GM19025 (cell line): Measurements from ENCODE around the gene FTCD.

Source experiments
- ATAC-seq: cut with Tn5 transposase; IDR thresholded peaks from one replicate; pipeline ENCODE4 v1.9.1; 2021; ENCODE audit warnings: mild to moderate bottlenecking, low read depth, moderate library complexity; ENCODE audit not compliant: unreplicated experiment

The FTCD gene

DNA sequence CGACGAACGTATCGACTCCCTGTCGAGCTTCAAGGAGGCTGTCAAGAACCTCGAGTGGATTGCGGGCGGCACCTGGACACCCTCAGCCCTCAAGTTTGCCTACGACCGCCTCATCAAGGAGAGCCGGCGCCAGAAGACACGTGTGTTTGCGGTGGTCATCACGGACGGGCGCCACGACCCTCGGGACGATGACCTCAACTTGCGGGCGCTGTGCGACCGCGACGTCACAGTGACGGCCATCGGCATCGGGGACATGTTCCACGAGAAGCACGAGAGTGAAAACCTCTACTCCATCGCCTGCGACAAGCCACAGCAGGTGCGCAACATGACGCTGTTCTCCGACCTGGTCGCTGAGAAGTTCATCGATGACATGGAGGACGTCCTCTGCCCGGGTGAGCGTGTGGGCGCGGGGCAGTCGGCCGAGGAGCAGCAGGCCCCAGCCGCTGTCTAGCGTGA, 29.5 kb downstream of the FTCD start:
- ATAC-seq, result no peak

DNA sequence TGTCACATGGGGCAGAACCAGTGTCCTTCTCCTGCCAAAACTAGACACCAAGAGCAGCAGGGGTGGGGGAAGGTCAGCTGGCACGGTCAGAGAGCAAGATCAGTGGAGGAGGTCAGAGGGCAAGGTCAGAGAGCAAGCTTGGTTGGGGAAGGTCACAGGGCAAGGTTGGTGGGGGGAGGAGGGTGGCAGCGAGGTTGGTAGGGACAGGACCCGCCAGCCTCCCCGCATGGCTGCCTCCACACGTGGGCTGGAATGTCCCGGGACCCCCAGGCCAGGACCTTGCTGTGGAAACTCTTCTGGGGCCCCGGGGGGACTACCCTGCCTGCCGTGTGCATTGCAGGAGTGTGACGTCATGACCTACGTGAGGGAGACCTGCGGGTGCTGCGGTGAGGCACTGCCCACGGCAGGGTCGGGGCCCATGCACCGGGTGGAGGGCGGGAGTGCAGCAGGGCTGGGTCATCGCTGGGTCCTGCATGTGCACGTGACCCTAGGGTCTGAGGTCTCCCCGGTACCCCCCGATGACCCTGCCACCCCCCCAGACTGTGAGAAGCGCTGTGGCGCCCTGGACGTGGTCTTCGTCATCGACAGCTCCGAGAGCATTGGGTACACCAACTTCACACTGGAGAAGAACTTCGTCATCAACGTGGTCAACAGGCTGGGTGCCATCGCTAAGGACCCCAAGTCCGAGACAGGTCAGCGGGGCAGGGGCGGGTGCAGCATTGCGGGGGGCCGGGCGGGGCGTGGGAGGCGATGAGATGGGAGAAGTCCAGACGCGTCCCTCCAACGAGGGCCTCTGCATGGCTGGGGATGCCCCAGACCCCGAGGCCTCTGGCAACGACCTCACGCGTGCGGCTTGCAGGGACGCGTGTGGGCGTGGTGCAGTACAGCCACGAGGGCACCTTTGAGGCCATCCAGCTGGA, 30.2 kb downstream of the FTCD start:
- ATAC-seq, result no peak

DNA sequence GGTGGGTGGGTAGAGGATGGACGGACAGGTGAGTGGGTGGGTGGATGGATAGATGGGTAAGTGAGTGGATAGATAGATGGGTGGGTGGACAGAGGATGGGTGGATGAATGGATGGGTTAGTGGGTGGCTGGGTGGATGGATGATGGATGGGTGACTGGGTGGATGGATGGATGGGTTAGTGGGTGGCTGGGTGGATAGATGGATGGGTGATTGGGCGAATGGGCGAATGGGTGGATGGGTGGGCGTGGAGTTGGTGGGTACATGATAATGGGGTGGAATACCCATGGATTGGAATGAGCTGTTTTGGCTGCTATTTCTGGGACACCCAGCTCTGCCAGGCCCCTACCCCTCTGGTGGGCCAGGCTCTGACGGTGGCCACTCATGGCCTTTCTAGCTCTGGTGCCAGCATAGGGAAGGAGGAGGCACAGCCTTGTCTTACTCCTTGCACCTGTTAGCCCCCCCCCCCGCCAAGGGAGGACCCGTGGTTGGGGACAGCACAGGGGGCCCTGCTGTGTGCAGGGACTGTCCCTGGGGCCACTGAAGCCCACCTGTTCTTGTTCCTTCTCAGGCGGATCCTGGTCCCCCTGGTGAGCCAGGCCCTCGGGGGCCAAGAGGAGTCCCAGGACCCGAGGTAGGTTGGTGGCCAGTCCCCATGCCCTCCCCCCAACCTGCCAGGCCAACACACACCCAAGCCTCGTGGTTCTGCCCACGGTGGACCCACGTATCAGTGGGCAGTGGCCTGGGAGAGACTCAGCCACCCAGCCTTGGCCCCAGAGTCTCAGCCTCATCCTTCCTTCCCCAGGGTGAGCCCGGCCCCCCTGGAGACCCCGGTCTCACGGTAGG, 31.1 kb downstream of the FTCD start:
- no peak for ATAC-seq

- no peak for ATAC-seq
These were observed 32.4 kb downstream of the FTCD start for GRCh38 chr21:46122758-46123683.

DNA sequence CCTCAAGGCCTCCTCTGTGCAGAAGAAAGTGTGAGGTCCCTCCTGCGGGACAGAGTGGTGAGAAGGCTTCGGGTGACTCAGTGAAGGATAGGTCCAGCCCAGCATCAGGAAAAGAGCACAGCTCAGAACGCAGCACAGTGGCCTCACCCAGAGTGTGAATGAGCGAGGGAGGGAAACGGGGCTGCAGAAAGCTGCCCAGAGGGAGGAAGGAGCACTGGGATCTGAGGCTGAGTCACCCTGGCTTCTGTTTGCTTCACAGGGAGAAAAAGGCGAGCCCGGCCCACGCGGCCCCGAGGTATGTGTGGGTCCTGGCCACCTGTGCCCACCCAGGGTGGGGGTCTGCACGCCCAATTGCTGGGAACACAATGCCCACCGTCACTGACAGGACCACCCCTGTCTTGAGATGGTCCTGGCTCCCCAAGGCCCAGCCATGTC, 33.1 kb downstream of the FTCD start:
- ATAC-seq, result no peak

GRCh38 chr21:46121286-46122221, 33.8 kb downstream of the FTCD start:
- ATAC-seq, result no peak

DNA sequence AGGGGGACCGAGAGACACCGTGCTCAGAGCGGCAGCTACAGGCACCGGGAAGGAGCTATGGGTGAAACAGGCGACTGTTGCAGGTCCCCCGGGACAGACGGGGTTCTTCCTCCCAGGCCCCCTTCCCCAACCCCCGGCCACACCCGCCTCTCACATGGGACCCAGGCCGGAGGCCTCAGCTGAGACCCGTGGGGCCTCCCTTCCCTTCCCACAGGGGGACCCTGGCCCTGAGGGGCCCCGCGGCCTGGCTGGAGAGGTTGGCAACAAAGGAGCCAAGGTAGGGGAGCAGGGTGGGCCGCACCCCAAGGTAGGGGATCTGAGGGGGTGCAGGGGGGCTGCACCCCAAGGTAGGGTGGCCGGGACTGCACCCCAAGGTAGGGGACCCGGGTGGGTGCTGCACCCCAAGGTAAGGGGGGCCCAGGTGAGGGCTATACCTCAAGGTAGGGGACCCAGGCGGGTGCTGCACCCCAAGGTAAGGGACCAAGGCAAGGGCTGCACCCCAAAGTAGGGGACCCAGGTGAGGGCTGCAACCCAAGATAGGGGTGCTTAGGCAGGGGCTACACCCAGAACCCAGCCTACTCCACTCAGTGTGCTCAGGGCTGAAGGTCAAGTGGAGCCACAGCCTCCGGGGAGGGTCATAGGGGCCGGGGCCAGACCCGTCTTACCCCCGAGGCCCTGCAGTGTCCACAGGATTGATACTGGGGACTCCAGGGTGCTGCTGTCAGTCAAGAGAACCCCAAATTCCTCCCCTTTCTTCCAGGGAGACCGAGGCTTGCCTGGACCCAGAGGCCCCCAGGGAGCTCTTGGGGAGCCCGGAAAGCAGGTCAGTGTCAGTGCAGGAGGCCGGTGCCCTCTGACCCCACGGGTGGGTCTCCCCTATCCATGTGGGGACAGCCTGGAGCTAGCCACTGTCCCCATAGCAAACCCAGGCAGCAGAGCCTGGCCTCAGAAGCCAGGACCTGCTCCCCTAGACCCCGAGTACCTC, 34.8 kb downstream of the FTCD start:
- no peak for ATAC-seq

GRCh38 chr21:46119637-46120271, 35.6 kb downstream of the FTCD start:
- ATAC-seq, result no peak

- no peak for ATAC-seq
These were observed 36.2 kb downstream of the FTCD start for GRCh38 chr21:46119144-46119636.

DNA sequence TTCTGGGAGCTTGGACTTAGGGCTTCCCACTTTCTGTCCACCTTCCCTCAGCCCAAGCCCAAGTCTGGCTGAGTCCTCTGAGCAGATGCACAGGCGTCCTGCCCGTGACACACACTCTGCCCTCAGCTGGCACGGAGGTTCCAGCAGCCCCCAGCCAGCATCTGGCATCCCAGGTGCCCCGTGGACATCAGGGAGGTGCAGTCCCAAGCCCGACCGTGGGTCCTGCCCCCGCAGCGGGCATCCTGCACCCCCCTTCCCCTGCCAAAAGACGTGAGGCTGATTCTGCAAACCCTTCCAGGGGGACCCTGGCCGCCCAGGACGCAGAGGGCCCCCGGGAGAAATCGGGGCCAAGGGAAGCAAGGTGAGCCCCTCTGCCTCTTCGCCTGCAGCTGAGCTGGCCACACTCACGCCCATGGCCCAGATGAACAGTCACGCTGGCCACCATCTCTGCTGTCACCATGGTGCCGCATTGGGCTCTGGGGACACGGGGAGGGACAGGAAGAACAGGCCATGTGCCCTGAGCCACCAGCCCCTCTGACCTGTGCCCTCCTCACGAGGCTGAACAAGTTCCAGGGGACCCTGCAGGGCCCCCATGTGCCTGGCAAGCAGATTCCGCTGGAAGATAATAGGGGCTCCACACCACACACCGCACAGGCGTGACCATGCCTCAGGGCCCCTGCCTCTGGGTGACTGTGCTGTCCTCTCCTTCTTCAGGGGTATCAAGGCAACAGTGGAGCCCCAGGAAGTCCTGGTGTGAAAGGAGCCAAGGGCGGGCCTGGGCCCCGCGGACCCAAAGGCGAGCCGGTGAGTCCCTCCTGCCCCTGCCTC, 36.8 kb downstream of the FTCD start:
- no peak for ATAC-seq

DNA sequence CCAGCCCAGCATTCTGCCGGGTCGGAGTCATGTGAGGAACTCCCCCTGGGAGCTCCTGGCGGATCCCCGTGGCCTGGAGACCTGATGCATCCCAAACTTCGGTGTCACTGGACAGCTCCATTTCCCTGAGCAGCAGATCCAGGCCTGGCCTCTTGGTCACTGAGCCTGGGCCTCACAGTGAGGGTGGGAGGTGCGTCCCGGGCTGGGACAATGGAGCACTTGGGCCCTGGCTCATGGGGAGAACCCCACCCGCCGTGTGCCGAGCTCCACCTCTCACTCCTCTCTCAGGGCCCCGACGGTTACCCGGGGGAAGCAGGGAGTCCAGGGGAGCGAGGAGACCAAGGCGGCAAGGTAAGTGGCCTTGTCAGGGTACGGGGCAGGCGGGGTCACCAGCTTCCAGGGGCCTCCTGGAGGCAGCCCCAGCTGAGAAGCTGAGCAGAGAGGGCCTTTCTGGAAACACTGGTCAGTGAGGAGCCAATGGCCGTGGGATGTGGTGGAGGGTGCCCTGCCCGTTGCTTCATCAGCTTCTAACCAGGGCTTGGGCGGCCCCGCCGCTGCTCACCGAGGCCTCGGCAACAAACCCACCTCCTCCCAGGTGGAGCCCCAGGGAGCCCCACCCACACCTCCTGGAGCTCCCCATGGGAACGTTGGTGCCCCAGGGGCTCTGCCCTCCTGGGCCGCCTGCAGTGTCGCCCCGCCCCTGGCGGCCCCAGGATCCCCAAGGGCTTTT, 37.6 kb downstream of the FTCD start:
- no peak for ATAC-seq

DNA sequence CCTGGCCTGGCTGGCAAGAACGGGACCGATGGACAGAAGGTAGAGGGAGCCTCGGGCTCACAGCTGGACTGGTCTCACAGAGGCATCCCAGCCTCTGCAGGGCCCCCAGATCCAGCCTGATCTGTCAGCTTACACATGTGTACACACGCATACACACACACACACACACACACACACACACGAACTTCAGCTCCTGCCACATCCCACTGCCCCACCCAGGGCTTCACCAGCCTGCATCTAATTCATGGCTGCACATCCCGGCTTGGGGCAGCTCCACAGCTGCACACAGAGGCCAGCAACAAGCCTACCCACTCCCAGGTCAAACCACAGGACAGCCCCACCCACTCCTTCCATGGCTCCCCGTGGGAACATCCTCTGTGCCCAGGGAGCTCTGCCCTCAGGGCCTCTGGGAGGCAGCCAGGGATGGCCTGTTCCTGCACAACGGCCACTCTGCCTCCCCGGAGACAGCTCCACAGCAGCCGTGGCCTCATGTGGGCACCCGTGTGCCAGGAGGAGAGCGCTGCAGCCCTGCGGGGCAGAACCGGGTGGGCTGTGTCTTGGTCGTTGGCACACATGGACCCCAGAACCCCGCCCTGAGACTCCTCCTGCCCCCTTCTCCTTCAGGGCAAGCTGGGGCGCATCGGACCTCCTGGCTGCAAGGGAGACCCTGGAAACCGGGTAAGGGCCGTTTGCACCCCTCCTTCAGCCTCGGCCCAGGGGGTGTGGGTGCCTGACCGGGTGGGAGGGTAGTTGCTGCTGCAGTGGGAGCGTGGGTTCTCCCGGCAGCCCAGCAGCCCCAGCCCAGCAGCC, 38.4 kb downstream of the FTCD start:
- ATAC-seq, result no peak

- no peak for ATAC-seq
These were observed 39.1 kb downstream of the FTCD start for GRCh38 chr21:46116189-46116775.

GRCh38 chr21:46115441-46116188, 39.8 kb downstream of the FTCD start:
- no peak for ATAC-seq
